Measurements from ENCODE around the gene VPS72.
"Not testable (repeated sequence)": the region's sequence is repeated elsewhere in the genome, so short reads cannot be mapped to it uniquely, and the experiment has no call there.

VPS72 gene

GRCh38 chr1:151189637-151190445 is at the start of gene VPS72:
Gene VPS72 (minus strand): TSS chr1:151190197. CDS start chr1:151190121, 76 bp downstream.
- DNase-seq, result peak; percentile 92

- no peak for DNase-seq
These were observed 48.4 kb upstream of the VPS72 start for GRCh38 chr1:151238467-151238739.

GRCh38 chr1:151237678-151238466 is 47.9 kb upstream of the VPS72 start:
- DNase-seq, result no peak

- DNase-seq, result no peak
These were observed 45.2 kb upstream of the VPS72 start for GRCh38 chr1:151235235-151235634.

- DNase-seq, result no peak
These were observed 32.1 kb upstream of the VPS72 start for GRCh38 chr1:151222130-151222529.

GRCh38 chr1:151221616-151222015 is 31.6 kb upstream of the VPS72 start:
- DNase-seq, result no peak

GRCh38 chr1:151213560-151213959 is 23.6 kb upstream of the VPS72 start:
- no peak for DNase-seq

- DNase-seq, result peak; percentile 23
These were observed 22.1 kb upstream of the VPS72 start for GRCh38 chr1:151211972-151212705.

GRCh38 chr1:151210830-151211229 is 20.8 kb upstream of the VPS72 start:
- no peak for DNase-seq

- not testable (repeated sequence) for DNase-seq
These were observed 15.5 kb upstream of the VPS72 start for GRCh38 chr1:151205381-151205965.

- DNase-seq, result peak; percentile 40
These were observed 10.0 kb upstream of the VPS72 start for GRCh38 chr1:151199873-151200581.

- DNase-seq, result peak; percentile 99
These were observed 8.5 kb upstream of the VPS72 start, which contains the start of gene PIP5K1A for GRCh38 chr1:151198254-151199127. Gene PIP5K1A (plus strand): TSS chr1:151198552. CDS start chr1:151198997, 445 bp downstream.

- no peak for DNase-seq
These were observed 7.9 kb upstream of the VPS72 start for GRCh38 chr1:151197863-151198253.

- peak; percentile 74 for DNase-seq
These were observed 6.3 kb upstream of the VPS72 start for GRCh38 chr1:151196292-151196800.

GRCh38 chr1:151194894-151195594 is 5.0 kb upstream of the VPS72 start:
- not testable (repeated sequence) for DNase-seq

GRCh38 chr1:151193856-151194255 is 3.9 kb upstream of the VPS72 start:
- no peak for DNase-seq

- no peak for DNase-seq
These were observed 3.3 kb upstream of the VPS72 start for GRCh38 chr1:151193304-151193703.

GRCh38 chr1:151192047-151192446 is 2.0 kb upstream of the VPS72 start:
- DNase-seq, result no peak

- not testable (repeated sequence) for DNase-seq
These were observed 1.3 kb downstream of the VPS72 start for GRCh38 chr1:151188667-151189066.

- no peak for DNase-seq
These were observed 2.8 kb downstream of the VPS72 start for GRCh38 chr1:151187205-151187604.

Data from activated CD4-positive, alpha-beta T cell treated with anti-CD3 and anti-CD28 coated beads, Interleukin-2, Interleukin-6, amounts not matched to agents 100 ng/mL and 50 ng/mL, durations not matched to agents 16 hours and 8 hours (primary cell).